BE2C (cell line): ENCODE measurements around the gene ALPK3.

Source experiments
- DNase-seq: peaks from one replicate; pipeline ENCODE4 v3.0.0-alpha.2; 2020
- H3K27me3 ChIP-seq: fragments of 250-450 bp; sonication (Bioruptor Pico); 2 replicates; pipeline ENCODE4 v1.5.1; 2020; ENCODE audit warnings: mild to moderate bottlenecking
- H3K36me3 ChIP-seq: fragments of 250-450 bp; sonication (Bioruptor Pico); 2 replicates; pipeline ENCODE4 v1.5.1; 2020; ENCODE audit warnings: mild to moderate bottlenecking
- H3K4me1 ChIP-seq: fragments of 250-450 bp; sonication (Bioruptor Pico); 2 replicates; pipeline ENCODE4 v1.5.1; 2020
- H3K4me3 ChIP-seq: 2 replicates; pipeline ENCODE4 v1.5.1; 2011; ENCODE audit warnings: low read depth, low read length
- H3K9me3 ChIP-seq: fragments of 250-450 bp; sonication (Bioruptor Pico); 2 replicates; pipeline ENCODE4 v1.5.1; 2020
- CTCF ChIP-seq: IDR thresholded peaks from 2 replicates; pipeline ENCODE4 v1.5.1; 2012; ENCODE audit warnings: mild to moderate bottlenecking, low read depth, low read length

The ALPK3 gene

GRCh38 chr15:84915606-84915958, 98.4 kb downstream of the ALPK3 start:
- no peak for DNase-seq

GRCh38 chr15:84917452-84917851, 100.3 kb downstream of the ALPK3 start:
- peaks cover 26% of the 10 kb centered on the region for H3K4me1 ChIP-seq
- no peak overlapping the region for H3K4me3 ChIP-seq
- no peaks in the 10 kb centered on the region for H3K27me3 ChIP-seq
- no peaks in the 10 kb centered on the region for H3K9me3 ChIP-seq
- no peak for DNase-seq
- H3K36me3 ChIP-seq = no peaks in the 10 kb centered on the region
- TF ChIP-seq CTCF = no peak

More at GRCh38 chr15:84915606-84915958, 98.4 kb downstream of the ALPK3 start:
- H3K4me3 ChIP-seq = no peak overlapping the region
- no peaks in the 10 kb centered on the region for H3K36me3 ChIP-seq
- H3K4me1 ChIP-seq = peaks cover 34% of the 10 kb centered on the region
- no peaks in the 10 kb centered on the region for H3K9me3 ChIP-seq
- TF ChIP-seq CTCF = no peak
- no peaks in the 10 kb centered on the region for H3K27me3 ChIP-seq

GRCh38 chr15:84919106-84919667, 102.0 kb downstream of the ALPK3 start:
- Histone ChIP-seq H3K36me3 (no peaks in the 10 kb centered on the region), H3K4me3 (no peak overlapping the region), H3K27me3 (no peaks in the 10 kb centered on the region), H3K4me1 (peaks cover 18% of the 10 kb centered on the region), H3K9me3 (no peaks in the 10 kb centered on the region)
- no peak for DNase-seq
- TF ChIP-seq CTCF = no peak

- Histone ChIP-seq H3K36me3 (no peaks in the 10 kb centered on the region), H3K4me3 (no peak overlapping the region), H3K4me1 (peaks cover 7% of the 10 kb centered on the region), H3K27me3 (no peaks in the 10 kb centered on the region), H3K9me3 (no peaks in the 10 kb centered on the region)
- no peak for TF ChIP-seq CTCF
- DNase-seq = no peak
These were observed 104.0 kb downstream of the ALPK3 start for GRCh38 chr15:84921121-84921520.

DNA sequence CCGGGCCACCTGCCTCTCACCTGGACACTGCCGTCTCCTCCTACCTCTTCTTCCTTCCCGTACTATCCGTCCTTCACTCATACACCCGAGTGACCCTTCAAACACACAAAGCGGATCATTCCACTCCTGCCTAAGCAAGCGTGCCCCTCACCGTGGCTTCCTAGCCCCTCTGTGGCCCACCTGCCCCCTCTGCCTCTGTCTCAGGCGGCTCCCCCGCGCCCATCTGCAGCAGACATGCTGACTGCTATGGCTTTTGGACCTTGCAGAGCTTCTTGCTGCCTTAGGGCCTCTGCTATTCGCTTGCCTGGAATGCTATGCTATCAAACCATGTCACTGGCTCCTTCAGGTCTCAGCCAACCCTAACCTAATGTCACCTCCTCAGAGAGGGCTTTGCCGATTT, 105.4 kb downstream of the ALPK3 start:
- Histone ChIP-seq H3K27me3 (no peaks in the 10 kb centered on the region), H3K36me3 (no peaks in the 10 kb centered on the region), H3K4me3 (no peak overlapping the region), H3K4me1 (peaks cover 7% of the 10 kb centered on the region), H3K9me3 (no peaks in the 10 kb centered on the region)
- TF ChIP-seq CTCF = no peak
- DNase-seq = no peak
